Astrocyte (in vitro differentiated cells and primary cell): ENCODE results near the gene CAPN5. TPM values are rescaled to one million over a fixed set of nuclear protein-coding genes. Genes with fewer than 3 reads are reported as not detected.

ENCODE experiments used
- DNase-seq: peaks from one replicate; pipeline ENCODE4 v3.0.0-alpha.2; 2010; ENCODE audit warnings: low read depth
- FAIRE-seq: peaks from 2 replicates; lab custom pipeline; 2011; peaks lifted over from hg19 to GRCh38; lab: Jason Lieb, UNC
- H2AFZ ChIP-seq: 2 replicates; pipeline ENCODE4 v1.6.0; 2012; ENCODE audit warnings: low read depth, low read length, inconsistent platforms
- H3K27ac ChIP-seq: 2 replicates; pipeline ENCODE4 v1.5.1; 2011; ENCODE audit warnings: low read depth, low read length, inconsistent platforms
- H3K27me3 ChIP-seq: 2 replicates; pipeline ENCODE4 v1.6.0; 2011; ENCODE audit warnings: low read length, inconsistent platforms; ENCODE audit not compliant: insufficient read depth
- H3K36me3 ChIP-seq: 2 replicates; pipeline ENCODE4 v1.5.1; 2011; ENCODE audit warnings: low read length, inconsistent platforms; ENCODE audit not compliant: insufficient read depth
- H3K4me1 ChIP-seq: 2 replicates; pipeline ENCODE4 v1.5.1; 2011; ENCODE audit warnings: low read length, inconsistent platforms; ENCODE audit not compliant: insufficient read depth
- H3K4me2 ChIP-seq: 2 replicates; pipeline ENCODE4 v1.6.0; 2012; ENCODE audit warnings: low read length, inconsistent platforms
- H3K4me3 ChIP-seq: 2 replicates; pipeline ENCODE4 v1.5.1; 2011; ENCODE audit warnings: low read depth, mild to moderate bottlenecking, low read length, inconsistent platforms; ENCODE audit not compliant: insufficient read depth
- H3K79me2 ChIP-seq: 2 replicates; pipeline ENCODE4 v1.6.0; 2012; ENCODE audit warnings: mild to moderate bottlenecking, low read length, inconsistent platforms; ENCODE audit not compliant: insufficient read depth
- H3K9ac ChIP-seq: 2 replicates; pipeline ENCODE4 v1.6.0; 2012; ENCODE audit warnings: mild to moderate bottlenecking, low read length, inconsistent platforms
- H3K9me3 ChIP-seq: 2 replicates; pipeline ENCODE4 v1.5.1; 2012; ENCODE audit warnings: low read depth, mild to moderate bottlenecking, low read length, inconsistent platforms; ENCODE audit not compliant: insufficient read depth
- H4K20me1 ChIP-seq: 2 replicates; pipeline ENCODE4 v1.6.0; 2012; ENCODE audit warnings: low read length, inconsistent platforms; ENCODE audit not compliant: insufficient read depth
- H3K27ac Mint-ChIP-seq: one replicate; pipeline ENCODE4 v1.8.0; 2021; ENCODE audit warnings: mild to moderate bottlenecking, mixed read lengths; ENCODE audit not compliant: unreplicated experiment
- H3K27me3 Mint-ChIP-seq: one replicate; pipeline ENCODE4 v1.8.0; 2021; ENCODE audit warnings: low read depth, mixed read lengths; ENCODE audit not compliant: unreplicated experiment
- H3K36me3 Mint-ChIP-seq: one replicate; pipeline ENCODE4 v1.8.0; 2021; ENCODE audit warnings: low read depth, mixed read lengths; ENCODE audit not compliant: unreplicated experiment
- H3K4me1 Mint-ChIP-seq: one replicate; pipeline ENCODE4 v1.8.0; 2021; ENCODE audit warnings: low read depth, mixed read lengths; ENCODE audit not compliant: unreplicated experiment
- H3K4me3 Mint-ChIP-seq: one replicate; pipeline ENCODE4 v1.8.0; 2021; ENCODE audit warnings: mild to moderate bottlenecking, moderate library complexity, mixed read lengths; ENCODE audit not compliant: unreplicated experiment
- H3K9me3 Mint-ChIP-seq: one replicate; pipeline ENCODE4 v1.8.0; 2021; ENCODE audit warnings: mild to moderate bottlenecking, mixed read lengths; ENCODE audit not compliant: unreplicated experiment
- CTCF ChIP-seq: IDR thresholded peaks from 2 replicates; pipeline ENCODE4 v1.5.1; 2011; ENCODE audit warnings: low read depth, mild to moderate bottlenecking, inconsistent platforms, low read length, moderate library complexity; ENCODE audit not compliant: insufficient read depth
- EZH2 ChIP-seq: IDR thresholded peaks from 2 replicates; pipeline ENCODE4 v1.6.1; 2012; ENCODE audit warnings: mild to moderate bottlenecking, low read length, inconsistent platforms; ENCODE audit not compliant: insufficient read depth
- total RNA-seq: library from RNA; stranded (reverse); gene quantifications from 2 replicates; pipeline ENCODE4 v1.2.1, GENCODE V29; 2021

CAPN5 gene
- total RNA-seq, 1 donor from 2014 or later: 17.4 TPM

- Mint-ChIP-seq H3K4me1 (no peaks in the 10 kb centered on the region), H3K4me3 (no peak overlapping the region), H3K27ac (no peak overlapping the region), H3K36me3 (no peaks in the 10 kb centered on the region), H3K27me3 (no peaks in the 10 kb centered on the region), H3K9me3 (no peaks in the 10 kb centered on the region)
- H2AFZ ChIP-seq: no peak overlapping the region
- no peaks in the 10 kb centered on the region for H3K79me2 ChIP-seq
- no peaks in the 10 kb centered on the region for H3K36me3 ChIP-seq
- no peak overlapping the region for H3K9ac ChIP-seq
- DNase-seq (no peak), FAIRE-seq (no peak)
- H3K4me1 ChIP-seq: no peaks in the 10 kb centered on the region
- no peak overlapping the region for H3K4me2 ChIP-seq
- no peaks in the 10 kb centered on the region for H3K27me3 ChIP-seq
- H4K20me1 ChIP-seq: peaks cover 21% of the 10 kb centered on the region
- H3K9me3 ChIP-seq: no peaks in the 10 kb centered on the region
- TF ChIP-seq CTCF (no peak), EZH2 (no peak)
- no peak overlapping the region for H3K27ac ChIP-seq
- no peak overlapping the region for H3K4me3 ChIP-seq
Observed at GRCh38 chr11:77090046-77090372, 23.2 kb downstream of the CAPN5 start.

GRCh38 chr11:77090373-77091111 is 23.8 kb downstream of the CAPN5 start:
- no peak for DNase-seq
- Mint-ChIP-seq H3K27me3 (no peaks in the 10 kb centered on the region), H3K27ac (no peak overlapping the region), H3K9me3 (no peaks in the 10 kb centered on the region), H3K4me3 (no peak overlapping the region), H3K36me3 (no peaks in the 10 kb centered on the region), H3K4me1 (no peaks in the 10 kb centered on the region)
- Histone ChIP-seq H3K4me3 (no peak overlapping the region), H3K36me3 (no peaks in the 10 kb centered on the region), H3K79me2 (no peaks in the 10 kb centered on the region), H3K27ac (no peak overlapping the region), H3K9me3 (no peaks in the 10 kb centered on the region), H4K20me1 (peaks cover 21% of the 10 kb centered on the region), H3K4me2 (no peak overlapping the region), H3K9ac (no peak overlapping the region), H2AFZ (no peak overlapping the region), H3K27me3 (no peaks in the 10 kb centered on the region), H3K4me1 (no peaks in the 10 kb centered on the region)
- no peak for TF ChIP-seq CTCF
- no peak for TF ChIP-seq EZH2
- no peak for FAIRE-seq

- no peak for DNase-seq
- Histone ChIP-seq H3K9me3 (no peaks in the 10 kb centered on the region), H3K36me3 (no peaks in the 10 kb centered on the region), H3K4me2 (no peak overlapping the region), H3K4me1 (no peaks in the 10 kb centered on the region), H2AFZ (no peak overlapping the region), H3K9ac (no peak overlapping the region), H3K27me3 (no peaks in the 10 kb centered on the region), H3K27ac (no peak overlapping the region), H3K79me2 (no peaks in the 10 kb centered on the region), H3K4me3 (no peak overlapping the region), H4K20me1 (peaks cover 21% of the 10 kb centered on the region)
- FAIRE-seq: no peak
- Mint-ChIP-seq H3K4me1 (no peaks in the 10 kb centered on the region), H3K27me3 (no peaks in the 10 kb centered on the region), H3K4me3 (no peak overlapping the region), H3K9me3 (no peaks in the 10 kb centered on the region), H3K36me3 (no peaks in the 10 kb centered on the region), H3K27ac (no peak overlapping the region)
- TF ChIP-seq EZH2 (no peak), CTCF (peak; percentile 88)
Observed at GRCh38 chr11:77091146-77091940, 24.6 kb downstream of the CAPN5 start.
